ENCODE results near the gene PLVAP. TPM values are rescaled to one million over a fixed set of nuclear protein-coding genes. Genes with fewer than 3 reads are reported as not detected.

PLVAP gene
- total and polyA plus RNA-seq, 9 of the 15 experiments (the other 6 are each of a cell fraction or from before 2014, with no cell fraction given), result 0.09 to 0.84 (median 0.51) TPM; not detected in 4

DNA sequence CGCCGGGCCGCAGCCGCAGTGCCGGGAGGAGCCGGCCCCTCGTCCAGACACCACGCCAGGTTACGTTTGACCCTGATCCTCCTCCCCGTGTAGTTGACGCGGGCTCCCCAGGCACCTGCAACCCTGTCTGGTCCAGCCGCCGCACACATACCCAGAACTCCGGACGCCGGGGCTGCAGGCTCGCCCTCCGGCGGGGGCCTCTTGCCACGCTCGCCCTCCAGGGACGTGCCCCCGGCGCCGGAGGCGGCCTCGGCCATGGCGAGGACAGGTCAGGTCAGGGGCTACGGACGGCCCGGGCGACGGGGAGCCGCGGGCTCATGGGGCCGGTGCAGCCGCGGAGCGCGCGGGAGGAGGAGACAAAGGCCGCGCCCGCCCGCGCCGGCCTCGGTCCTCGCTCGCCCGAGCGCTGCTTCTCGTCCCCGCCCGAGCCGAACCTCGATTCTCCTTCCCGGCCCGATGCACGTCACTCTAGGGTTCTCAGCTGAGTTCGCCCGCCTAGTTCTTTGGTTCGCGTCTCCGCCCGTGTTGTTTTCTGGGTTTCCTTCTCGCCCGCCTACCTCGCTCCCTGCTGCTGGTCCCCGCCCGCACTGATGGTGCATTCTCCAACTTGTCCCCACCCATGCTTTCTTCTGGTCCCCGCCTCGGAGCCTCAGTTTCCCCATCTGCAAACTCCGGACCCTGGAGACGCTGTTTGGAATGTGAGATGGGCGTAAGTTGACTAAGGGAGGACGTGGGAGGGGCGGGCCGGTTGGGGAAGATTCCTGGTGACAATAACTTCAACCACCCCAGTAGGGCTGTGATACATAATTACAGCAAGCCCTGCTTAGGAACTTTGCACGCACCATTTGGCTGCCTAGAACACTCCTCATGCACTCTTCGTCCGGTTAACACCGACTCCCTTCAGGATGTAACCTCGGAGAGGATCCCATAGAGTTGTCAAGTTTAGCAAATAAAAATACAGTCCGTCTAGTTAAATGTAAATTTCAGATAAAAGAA lies 42.4 kb downstream of the PLVAP start, which contains the start of gene ANO8 (continued):
- TF ChIP-seq, protein P1, sequence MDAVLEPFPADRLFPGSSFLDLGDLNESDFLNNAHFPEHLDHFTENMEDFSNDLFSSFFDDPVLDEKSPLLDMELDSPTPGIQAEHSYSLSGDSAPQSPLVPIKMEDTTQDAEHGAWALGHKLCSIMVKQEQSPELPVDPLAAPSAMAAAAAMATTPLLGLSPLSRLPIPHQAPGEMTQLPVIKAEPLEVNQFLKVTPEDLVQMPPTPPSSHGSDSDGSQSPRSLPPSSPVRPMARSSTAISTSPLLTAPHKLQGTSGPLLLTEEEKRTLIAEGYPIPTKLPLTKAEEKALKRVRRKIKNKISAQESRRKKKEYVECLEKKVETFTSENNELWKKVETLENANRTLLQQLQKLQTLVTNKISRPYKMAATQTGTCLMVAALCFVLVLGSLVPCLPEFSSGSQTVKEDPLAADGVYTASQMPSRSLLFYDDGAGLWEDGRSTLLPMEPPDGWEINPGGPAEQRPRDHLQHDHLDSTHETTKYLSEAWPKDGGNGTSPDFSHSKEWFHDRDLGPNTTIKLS (IDR thresholded peaks at IDR 0.05; ENCODE audit: borderline replicate concordance, low read depth), result peak; percentile 83; the same call in 1 of the 2 replicates
- TF ChIP-seq ZBTB17 (CRISPR knock-in tag; IDR thresholded peaks at IDR 0.05), result peak; percentile 19; the same call in 1 of the 2 replicates
- TF ChIP-seq FUS (optimal IDR thresholded peaks at IDR 0.05; ENCODE audit: low read depth, low read length), result peak; percentile 93
- TF ChIP-seq DMBX1 (CRISPR knock-in tag; IDR thresholded peaks at IDR 0.05; ENCODE audit: borderline replicate concordance), result peak; percentile 39; the same call in 1 of the 2 replicates
- TF ChIP-seq, protein P2, sequence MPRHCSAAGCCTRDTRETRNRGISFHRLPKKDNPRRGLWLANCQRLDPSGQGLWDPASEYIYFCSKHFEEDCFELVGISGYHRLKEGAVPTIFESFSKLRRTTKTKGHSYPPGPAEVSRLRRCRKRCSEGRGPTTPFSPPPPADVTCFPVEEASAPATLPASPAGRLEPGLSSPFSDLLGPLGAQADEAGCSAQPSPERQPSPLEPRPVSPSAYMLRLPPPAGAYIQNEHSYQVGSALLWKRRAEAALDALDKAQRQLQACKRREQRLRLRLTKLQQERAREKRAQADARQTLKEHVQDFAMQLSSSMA (CRISPR knock-in tag; IDR thresholded peaks at IDR 0.05), result no peak
- TF ChIP-seq, protein P3, sequence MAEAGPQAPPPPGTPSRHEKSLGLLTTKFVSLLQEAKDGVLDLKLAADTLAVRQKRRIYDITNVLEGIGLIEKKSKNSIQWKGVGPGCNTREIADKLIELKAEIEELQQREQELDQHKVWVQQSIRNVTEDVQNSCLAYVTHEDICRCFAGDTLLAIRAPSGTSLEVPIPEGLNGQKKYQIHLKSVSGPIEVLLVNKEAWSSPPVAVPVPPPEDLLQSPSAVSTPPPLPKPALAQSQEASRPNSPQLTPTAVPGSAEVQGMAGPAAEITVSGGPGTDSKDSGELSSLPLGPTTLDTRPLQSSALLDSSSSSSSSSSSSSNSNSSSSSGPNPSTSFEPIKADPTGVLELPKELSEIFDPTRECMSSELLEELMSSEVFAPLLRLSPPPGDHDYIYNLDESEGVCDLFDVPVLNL (CRISPR knock-in tag; IDR thresholded peaks at IDR 0.05; ENCODE audit: low read depth), result no peak
- 0 out of 2 replicates have a peak, but pooled peaks have one; percentile 61 for TF ChIP-seq ZNF584 (CRISPR knock-in tag; IDR thresholded peaks at IDR 0.05; ENCODE audit: low read depth)
- TF ChIP-seq NR4A1 (CRISPR knock-in tag; IDR thresholded peaks at IDR 0.05), result no peak
- no peak for TF ChIP-seq NR4A1 (tag; IDR thresholded peaks at IDR 0.05)
- TF ChIP-seq MYNN (IDR thresholded peaks at IDR 0.05), result peak; percentile 67; the same call in 1 of the 2 replicates
- TF ChIP-seq MYNN (CRISPR knock-in tag; IDR thresholded peaks at IDR 0.05), result no peak
- TF ChIP-seq ZNF764 (CRISPR knock-in tag; IDR thresholded peaks at IDR 0.05; ENCODE audit: low read depth), result 0 out of 2 replicates have a peak, but pooled peaks have one; percentile 14
- peak; percentile 85 for TF ChIP-seq SIN3B (IDR thresholded peaks at IDR 0.05; ENCODE audit: low read depth)
- TF ChIP-seq NEUROD1 (IDR thresholded peaks at IDR 0.05; ENCODE audit: borderline replicate concordance, low read depth, low read length, partially characterized antibody), result peak; percentile 92
- TF ChIP-seq, protein P4, sequence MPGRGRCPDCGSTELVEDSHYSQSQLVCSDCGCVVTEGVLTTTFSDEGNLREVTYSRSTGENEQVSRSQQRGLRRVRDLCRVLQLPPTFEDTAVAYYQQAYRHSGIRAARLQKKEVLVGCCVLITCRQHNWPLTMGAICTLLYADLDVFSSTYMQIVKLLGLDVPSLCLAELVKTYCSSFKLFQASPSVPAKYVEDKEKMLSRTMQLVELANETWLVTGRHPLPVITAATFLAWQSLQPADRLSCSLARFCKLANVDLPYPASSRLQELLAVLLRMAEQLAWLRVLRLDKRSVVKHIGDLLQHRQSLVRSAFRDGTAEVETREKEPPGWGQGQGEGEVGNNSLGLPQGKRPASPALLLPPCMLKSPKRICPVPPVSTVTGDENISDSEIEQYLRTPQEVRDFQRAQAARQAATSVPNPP (IDR thresholded peaks at IDR 0.05; ENCODE audit: borderline replicate concordance, insufficient read depth, insufficient read length), result no peak
- peak; percentile 76 for TF ChIP-seq ZFP36 (IDR thresholded peaks at IDR 0.05; ENCODE audit: low read depth, low read length, partially characterized antibody)
- peak; percentile 16; the same call in 1 of the 2 replicates for TF ChIP-seq MEF2A (IDR thresholded peaks at IDR 0.05; ENCODE audit: control insufficient read depth, low read depth, low read length)
- TF ChIP-seq SP2 (IDR thresholded peaks at IDR 0.05; ENCODE audit: extremely low read depth, low read depth, low read length, poor library complexity, severe bottlenecking), result peak; percentile 3
- TF ChIP-seq, protein P5, sequence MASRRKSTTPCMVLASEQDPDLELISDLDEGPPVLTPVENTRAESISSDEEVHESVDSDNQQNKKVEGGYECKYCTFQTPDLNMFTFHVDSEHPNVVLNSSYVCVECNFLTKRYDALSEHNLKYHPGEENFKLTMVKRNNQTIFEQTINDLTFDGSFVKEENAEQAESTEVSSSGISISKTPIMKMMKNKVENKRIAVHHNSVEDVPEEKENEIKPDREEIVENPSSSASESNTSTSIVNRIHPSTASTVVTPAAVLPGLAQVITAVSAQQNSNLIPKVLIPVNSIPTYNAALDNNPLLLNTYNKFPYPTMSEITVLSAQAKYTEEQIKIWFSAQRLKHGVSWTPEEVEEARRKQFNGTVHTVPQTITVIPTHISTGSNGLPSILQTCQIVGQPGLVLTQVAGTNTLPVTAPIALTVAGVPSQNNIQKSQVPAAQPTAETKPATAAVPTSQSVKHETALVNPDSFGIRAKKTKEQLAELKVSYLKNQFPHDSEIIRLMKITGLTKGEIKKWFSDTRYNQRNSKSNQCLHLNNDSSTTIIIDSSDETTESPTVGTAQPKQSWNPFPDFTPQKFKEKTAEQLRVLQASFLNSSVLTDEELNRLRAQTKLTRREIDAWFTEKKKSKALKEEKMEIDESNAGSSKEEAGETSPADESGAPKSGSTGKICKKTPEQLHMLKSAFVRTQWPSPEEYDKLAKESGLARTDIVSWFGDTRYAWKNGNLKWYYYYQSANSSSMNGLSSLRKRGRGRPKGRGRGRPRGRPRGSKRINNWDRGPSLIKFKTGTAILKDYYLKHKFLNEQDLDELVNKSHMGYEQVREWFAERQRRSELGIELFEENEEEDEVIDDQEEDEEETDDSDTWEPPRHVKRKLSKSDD (conservative IDR thresholded peaks at IDR 0.05; ENCODE audit: low read length), result peak; percentile 58; the same call in 1 of the 2 replicates

All from K562 (cell line).